WTC11 (cell line): ENCODE data around the gene SRRM5. TPM values are rescaled to one million over a fixed set of nuclear protein-coding genes. Genes with fewer than 3 reads are reported as not detected.

Experiments used
- ATAC-seq: fragments of 200-7000 bp; cut with Tn5 transposase; 2 replicates; pipeline ENCODE4 v1.10.0; 2021; ENCODE audit warnings: mild to moderate bottlenecking, moderate library complexity
- CTCF ChIA-PET: fragments of 300-600 bp; sonication (Branson Sonifier 250); formaldehyde crosslinking; loops from one replicate; lab custom pipeline; 2021; ENCODE audit warnings: antibody characterized with exemption; lab: Charles Lee
- POLR2A ChIA-PET: fragments of 350-600 bp; sonication (Branson Sonifier 250); formaldehyde crosslinking; loops from one replicate; lab custom pipeline; 2021; ENCODE audit warnings: antibody characterized with exemption; lab: Charles Lee
- DNase-seq: peaks from one replicate; pipeline ENCODE4 v3.0.0; 2021; ENCODE audit warnings: low spot score
- H3K27ac Mint-ChIP-seq: 2 replicates; pipeline ENCODE4 v1.8.0; 2021; ENCODE audit warnings: mixed read lengths
- H3K27me3 Mint-ChIP-seq: 2 replicates; pipeline ENCODE4 v1.8.0; 2021; ENCODE audit warnings: low read depth, mild to moderate bottlenecking, moderate library complexity, mixed read lengths
- H3K36me3 Mint-ChIP-seq: 2 replicates; pipeline ENCODE4 v1.8.0; 2021; ENCODE audit warnings: mixed read lengths
- H3K4me1 Mint-ChIP-seq: 2 replicates; pipeline ENCODE4 v1.8.0; 2022; ENCODE audit warnings: mixed read lengths
- H3K4me3 Mint-ChIP-seq: 2 replicates; pipeline ENCODE4 v1.8.0; 2021; ENCODE audit warnings: mild to moderate bottlenecking, moderate library complexity, mixed read lengths
- H3K9me3 Mint-ChIP-seq: 2 replicates; pipeline ENCODE4 v1.8.0; 2021; ENCODE audit warnings: mixed read lengths
- CREB1 ChIP-seq: sonication (generic); formaldehyde crosslinking; IDR thresholded peaks from 2 replicates; pipeline ENCODE4 v1.8.0; 2023; ENCODE audit warnings: mild to moderate bottlenecking, missing genetic modification reagents
- CREM ChIP-seq: sonication (generic); formaldehyde crosslinking; IDR thresholded peaks from 2 replicates; pipeline ENCODE4 v1.8.1; 2022; ENCODE audit warnings: mild to moderate bottlenecking, missing genetic modification reagents, moderate library complexity
- E2F1 ChIP-seq: sonication (generic); formaldehyde crosslinking; IDR thresholded peaks from 2 replicates; pipeline ENCODE4 v1.8.0; 2022; ENCODE audit warnings: mild to moderate bottlenecking, missing genetic modification reagents
- FOXP1 ChIP-seq: sonication (generic); formaldehyde crosslinking; IDR thresholded peaks from 2 replicates; pipeline ENCODE4 v1.8.0; 2022; ENCODE audit warnings: missing genetic modification reagents, mild to moderate bottlenecking, moderate library complexity, borderline replicate concordance
- NFYB ChIP-seq: sonication (generic); formaldehyde crosslinking; conservative IDR thresholded peaks from 2 replicates; pipeline ENCODE4 v1.8.0; 2022; ENCODE audit warnings: low read depth, missing genetic modification reagents
- USF1 ChIP-seq: sonication (generic); formaldehyde crosslinking; IDR thresholded peaks from 2 replicates; pipeline ENCODE4 v1.8.0; 2022; ENCODE audit warnings: mild to moderate bottlenecking, missing genetic modification reagents
- USF2 ChIP-seq: sonication (generic); formaldehyde crosslinking; IDR thresholded peaks from 2 replicates; pipeline ENCODE4 v1.8.1; 2023; ENCODE audit warnings: mild to moderate bottlenecking, missing genetic modification reagents, moderate library complexity
- ZBTB43 ChIP-seq: sonication (generic); formaldehyde crosslinking; IDR thresholded peaks from 2 replicates; pipeline ENCODE4 v1.8.1; 2023; ENCODE audit warnings: mild to moderate bottlenecking, missing genetic modification reagents
- ZNF425 ChIP-seq: fragments of 250-450 bp; sonication (Bioruptor Pico); conservative IDR thresholded peaks from 2 replicates; pipeline ENCODE4 v1.9.0; 2021; ENCODE audit warnings: mild to moderate bottlenecking
- ZNF512 ChIP-seq: sonication (generic); formaldehyde crosslinking; IDR thresholded peaks from 2 replicates; pipeline ENCODE4 v1.8.1; 2022; ENCODE audit warnings: missing genetic modification reagents, borderline replicate concordance
- ZNF532 ChIP-seq: fragments of 250-450 bp; sonication (Bioruptor Pico); IDR thresholded peaks from 2 replicates; pipeline ENCODE4 v1.9.0; 2021; ENCODE audit warnings: mild to moderate bottlenecking, borderline replicate concordance
- total RNA-seq: library from RNA; stranded (reverse); gene quantifications from 3 replicates; pipeline ENCODE4 v1.2.3, GENCODE V29; 2021

SRRM5 gene
- total RNA-seq, 1 experiment from 2014 or later = 0.42 TPM

- no peak for TF ChIP-seq ZNF512 (CRISPR knock-in tag)
- TF ChIP-seq E2F1 (CRISPR knock-in tag) = no peak
These were observed 14.9 kb downstream of the SRRM5 start (continued) for GRCh38 chr19:43626838-43627237.

GRCh38 chr19:43628646-43629326 lies 16.9 kb downstream of the SRRM5 start:
- POLR2A ChIA-PET = no interaction called here
- peaks cover 10% of the 10 kb centered on the region for H3K4me1 Mint-ChIP-seq
- ATAC-seq = no peak
- DNase-seq = no peak
- no peaks in the 10 kb centered on the region for H3K9me3 Mint-ChIP-seq
- TF ChIP-seq ZNF425 (no peak), NFYB (peak; percentile 70), FOXP1 (CRISPR knock-in tag) (no peak), USF1 (CRISPR knock-in tag) (peak; percentile 67), CREM (CRISPR knock-in tag) (no peak), ZBTB43 (CRISPR knock-in tag) (no peak), USF2 (peak; percentile 81)
- TF ChIP-seq, all 79 proteins: peak for 3
- H3K27me3 Mint-ChIP-seq = peaks cover 59% of the 10 kb centered on the region
- H3K36me3 Mint-ChIP-seq = no peaks in the 10 kb centered on the region
- H3K27ac Mint-ChIP-seq = no peak overlapping the region
- no peak overlapping the region for H3K4me3 Mint-ChIP-seq
- CTCF ChIA-PET = interaction anchor here (0.8 kb wide), 1 partner anchor 147 kb away, joined by 3 read pairs; no protein-coding TSS in a partner anchor

GRCh38 chr19:43631491-43631890 lies 19.6 kb downstream of the SRRM5 start:
- Mint-ChIP-seq H3K36me3 (no peaks in the 10 kb centered on the region), H3K9me3 (no peaks in the 10 kb centered on the region), H3K27me3 (peaks cover 65% of the 10 kb centered on the region), H3K4me3 (no peak overlapping the region), H3K4me1 (peaks cover 10% of the 10 kb centered on the region), H3K27ac (no peak overlapping the region)
- ATAC-seq (no peak), DNase-seq (no peak)
- POLR2A ChIA-PET = no interaction called here
- CTCF ChIA-PET = no interaction called here
- TF ChIP-seq CREB1 (CRISPR knock-in tag) = no peak
- no peak for TF ChIP-seq ZNF512 (CRISPR knock-in tag)
- no peak for TF ChIP-seq ZNF532 (CRISPR knock-in tag)
